GM18498 (cell line): ENCODE measurements around the gene MRPL18.
"Not testable (repeated sequence)": the region's sequence is repeated elsewhere in the genome, so short reads cannot be mapped to it uniquely, and the experiment has no call there.

ENCODE experiments used
- ATAC-seq: cut with Tn5 transposase; IDR thresholded peaks from one replicate; pipeline ENCODE4 v1.9.1; 2021; ENCODE audit warnings: mild to moderate bottlenecking, moderate library complexity; ENCODE audit not compliant: unreplicated experiment

MRPL18 gene

DNA sequence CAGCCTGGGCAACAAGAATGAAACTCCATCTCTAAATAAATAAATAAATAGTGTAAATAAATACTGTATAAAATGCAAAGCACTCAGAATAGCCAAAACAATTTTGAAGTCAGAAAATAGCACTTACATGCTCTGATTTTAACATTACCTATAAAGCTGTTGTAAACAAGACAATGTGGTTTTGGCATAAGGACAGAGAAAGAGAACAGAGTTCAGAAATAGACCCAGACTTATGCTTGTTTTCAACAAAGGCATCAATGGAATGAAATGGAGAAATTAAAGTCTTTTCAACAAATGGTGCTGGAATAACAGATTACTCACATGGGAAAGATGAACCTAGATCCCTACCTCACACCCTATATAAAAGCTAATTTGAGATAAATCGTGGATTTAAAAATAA lies 18.1 kb upstream of the MRPL18 start:
- no peak for ATAC-seq

DNA sequence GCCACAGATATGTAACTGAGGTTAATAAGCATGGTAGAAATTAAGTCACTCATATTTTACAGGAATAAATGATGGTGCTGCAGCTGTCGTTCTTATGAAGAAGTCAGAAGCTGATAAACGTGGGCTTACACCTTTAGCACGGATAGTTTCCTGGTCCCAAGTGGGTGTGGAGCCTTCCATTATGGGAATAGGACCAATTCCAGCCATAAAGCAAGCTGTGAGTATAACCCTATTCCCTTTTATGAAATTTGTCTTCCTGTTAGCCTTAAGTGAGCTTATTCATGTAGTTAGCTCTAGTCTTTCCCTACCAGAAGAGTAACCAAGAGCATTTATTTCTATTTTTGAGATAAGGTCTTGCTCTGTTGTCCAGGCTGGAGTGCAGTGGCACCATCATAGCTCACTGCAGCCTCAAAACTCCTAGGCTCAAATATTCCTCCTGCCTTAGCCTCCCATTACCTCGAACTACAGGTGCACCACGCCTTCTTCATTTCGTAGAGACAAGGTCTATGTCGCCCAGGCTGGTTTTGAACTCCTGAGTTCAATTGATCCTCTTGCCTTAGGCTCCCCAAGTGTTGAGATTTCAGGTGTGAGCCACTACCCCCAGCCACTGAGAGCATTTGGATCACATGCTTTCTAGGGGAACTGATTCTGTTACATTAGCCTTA lies 12.9 kb upstream of the MRPL18 start:
- no peak for ATAC-seq

DNA sequence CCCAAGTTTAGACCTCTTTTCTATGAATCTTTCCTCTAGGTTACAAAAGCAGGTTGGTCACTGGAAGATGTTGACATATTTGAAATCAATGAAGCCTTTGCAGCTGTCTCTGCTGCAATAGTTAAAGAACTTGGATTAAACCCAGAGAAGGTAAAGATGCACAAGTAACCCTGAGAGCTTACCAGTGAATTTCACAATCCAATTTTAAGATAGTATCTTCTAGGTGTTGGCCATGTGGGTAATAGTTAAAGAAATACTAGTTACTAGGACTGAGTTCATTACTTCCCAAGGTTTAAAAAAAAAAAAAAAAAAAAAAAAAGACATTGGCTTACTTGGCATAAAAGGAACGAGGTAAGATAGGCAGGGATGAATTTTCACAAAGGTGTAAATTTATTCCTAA lies 12.1 kb upstream of the MRPL18 start:
- ATAC-seq = no peak

DNA sequence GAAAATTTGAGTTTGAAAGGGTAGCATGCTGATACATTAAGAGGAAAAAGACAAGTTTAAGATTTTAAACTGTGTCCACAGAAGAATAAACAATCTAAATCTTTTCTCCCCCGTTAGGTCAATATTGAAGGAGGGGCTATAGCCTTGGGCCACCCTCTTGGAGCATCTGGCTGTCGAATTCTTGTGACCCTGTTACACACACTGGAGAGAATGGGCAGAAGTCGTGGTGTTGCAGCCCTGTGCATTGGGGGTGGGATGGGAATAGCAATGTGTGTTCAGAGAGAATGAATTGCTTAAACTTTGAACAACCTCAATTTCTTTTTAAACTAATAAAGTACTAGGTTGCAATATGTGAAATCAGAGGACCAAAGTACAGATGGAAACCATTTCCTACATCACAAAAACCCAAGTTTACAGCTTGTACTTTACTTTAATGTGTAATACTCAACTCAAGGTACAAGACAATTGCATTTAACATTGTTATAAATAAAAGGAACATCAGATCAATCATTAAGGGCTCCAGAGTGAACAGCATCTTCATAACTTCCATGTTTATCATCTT lies 11.6 kb upstream of the MRPL18 start:
- ATAC-seq = no peak

DNA sequence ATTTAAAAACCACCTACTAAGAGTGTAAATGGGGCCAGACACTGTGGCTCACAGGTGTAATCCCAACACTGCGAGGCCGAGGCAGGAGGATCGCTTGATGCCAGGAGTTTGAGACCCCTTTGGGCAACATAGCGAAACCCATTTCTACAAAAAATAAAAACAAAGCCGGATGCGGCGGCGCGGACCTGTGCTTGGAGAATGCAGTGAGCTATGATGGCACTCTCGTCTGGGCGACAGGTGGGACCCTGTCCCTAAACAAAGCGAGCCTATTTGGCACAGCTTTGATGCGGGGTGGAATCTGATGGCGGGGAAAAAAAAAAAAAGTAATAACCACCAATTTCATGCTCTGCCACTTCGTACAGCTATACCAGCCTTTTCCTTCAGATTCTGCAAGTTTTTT lies 2.0 kb upstream of the MRPL18 start:
- no peak for ATAC-seq

DNA sequence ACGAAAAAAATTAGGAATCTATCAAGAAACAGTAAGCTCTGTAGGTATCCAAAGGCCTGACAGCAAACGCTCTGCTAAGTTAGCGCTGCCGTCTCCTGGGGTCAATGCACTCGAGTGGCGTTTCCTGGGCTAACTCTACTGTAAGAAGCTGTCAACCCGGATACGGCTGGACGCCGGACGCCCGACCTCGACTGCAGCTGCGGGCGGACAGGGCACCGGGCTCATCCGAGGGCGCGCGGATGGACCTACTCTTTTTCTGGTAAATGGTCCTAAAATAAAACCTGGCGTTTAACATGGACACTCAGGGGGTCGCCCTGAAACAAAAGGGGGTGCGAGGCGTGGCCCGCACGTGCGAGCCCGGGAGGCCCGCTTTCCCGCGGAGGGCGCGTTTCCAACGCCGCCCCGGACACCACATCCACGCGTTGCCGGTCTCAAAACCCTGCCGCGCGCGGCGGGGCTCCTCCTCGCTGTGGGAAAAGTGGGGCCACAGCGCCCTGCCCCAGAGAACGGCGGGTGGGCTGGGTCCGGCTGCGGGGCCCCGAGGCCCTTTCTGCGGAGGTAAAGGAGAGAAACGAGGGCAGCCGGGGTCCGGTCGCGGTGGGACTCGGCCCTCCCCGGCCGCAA lies 1.4 kb upstream of the MRPL18 start:
- ATAC-seq = peak; percentile 0

DNA sequence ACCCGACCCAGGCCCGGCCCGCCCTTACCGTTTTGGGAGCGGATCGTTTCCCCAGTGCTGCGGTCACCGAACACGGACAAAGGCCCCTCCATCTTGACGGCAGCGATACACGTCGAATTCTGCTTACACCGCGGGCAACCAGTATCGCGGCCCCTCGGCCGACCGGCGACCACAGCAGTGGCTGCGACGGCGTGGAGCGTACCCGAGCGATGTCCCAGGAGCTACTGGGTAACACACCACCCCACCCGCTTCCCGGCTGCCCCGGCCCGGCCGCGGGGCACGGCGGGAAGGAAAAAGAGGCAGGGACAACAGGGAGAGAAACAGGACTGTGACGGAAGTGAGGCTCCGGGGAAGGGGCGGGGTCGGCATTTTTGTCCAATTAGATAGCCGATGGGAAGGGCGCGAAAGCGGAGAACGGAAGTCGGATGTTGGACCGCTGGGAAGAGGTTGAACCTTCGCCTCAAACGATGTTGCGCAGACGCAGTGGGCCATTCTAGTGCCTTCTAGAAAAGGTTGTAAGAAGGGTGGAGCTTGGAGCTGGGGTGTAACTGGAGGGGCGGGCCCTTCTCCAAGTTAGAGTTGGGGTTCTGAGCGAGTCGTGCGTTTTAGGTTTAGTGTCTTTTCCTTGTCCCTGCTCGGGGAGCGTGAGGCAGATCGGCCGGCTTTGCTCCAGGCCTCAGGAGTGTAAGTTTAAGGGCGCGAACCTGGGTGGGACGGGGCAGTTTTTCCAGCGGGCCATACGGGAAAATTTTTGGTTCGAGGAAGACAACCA lies 704 bp upstream of the MRPL18 start, which contains the start of gene TCP1:
TCP1 (minus strand) TSS at position 226 of the 772 bp plus-strand sequence; CDS start at position 92, 134 bp downstream.
- ATAC-seq = peak; percentile 77

DNA sequence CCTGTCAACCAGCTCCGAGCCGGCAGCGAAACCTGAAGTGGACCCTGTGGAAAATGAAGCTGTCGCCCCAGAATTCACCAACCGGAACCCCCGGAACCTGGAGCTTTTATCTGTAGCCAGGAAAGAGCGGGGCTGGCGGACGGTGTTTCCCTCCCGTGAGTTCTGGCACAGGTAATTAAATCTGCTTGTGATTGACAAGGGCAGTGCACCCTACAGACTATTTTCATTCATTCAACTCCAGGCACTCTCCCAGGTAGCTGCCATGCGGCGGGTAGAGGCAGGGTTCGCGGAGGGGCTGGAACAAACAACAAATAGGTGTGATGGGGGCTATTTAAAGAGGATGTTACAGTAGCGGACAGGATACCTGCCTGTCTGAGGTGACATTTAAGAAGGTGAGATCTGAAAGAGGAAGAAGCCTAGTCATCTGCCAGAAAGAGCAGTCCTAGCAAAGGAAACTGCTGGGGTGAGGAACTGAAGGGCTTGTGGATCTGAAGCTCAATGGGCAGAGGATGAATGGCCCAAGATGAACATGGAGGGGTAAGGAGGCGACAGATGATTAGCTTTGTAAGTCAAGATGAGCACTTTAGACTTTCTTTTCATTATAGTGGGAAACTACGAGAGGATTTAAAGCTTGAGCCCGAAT lies 810 bp downstream of the MRPL18 start:
- no peak for ATAC-seq

DNA sequence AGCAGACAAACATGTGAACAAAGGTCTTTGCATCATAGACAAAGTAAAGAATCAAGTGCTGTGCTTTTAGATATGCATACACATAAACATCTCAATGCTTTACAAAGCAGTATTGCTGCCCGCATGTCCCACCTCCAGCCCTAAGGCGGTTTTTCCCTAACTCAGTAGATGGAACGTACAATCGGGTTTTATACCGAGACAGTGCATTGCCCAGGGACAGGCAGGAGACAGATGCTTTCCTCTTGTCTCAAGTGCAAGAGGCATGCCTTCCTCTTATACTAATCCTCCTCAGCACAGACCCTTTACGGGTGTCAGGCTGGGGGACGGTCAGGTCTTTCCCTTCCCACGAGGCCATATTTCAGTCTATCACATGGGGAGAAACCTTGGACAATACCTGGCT lies 4.7 kb downstream of the MRPL18 start:
- not testable (repeated sequence) for ATAC-seq

DNA sequence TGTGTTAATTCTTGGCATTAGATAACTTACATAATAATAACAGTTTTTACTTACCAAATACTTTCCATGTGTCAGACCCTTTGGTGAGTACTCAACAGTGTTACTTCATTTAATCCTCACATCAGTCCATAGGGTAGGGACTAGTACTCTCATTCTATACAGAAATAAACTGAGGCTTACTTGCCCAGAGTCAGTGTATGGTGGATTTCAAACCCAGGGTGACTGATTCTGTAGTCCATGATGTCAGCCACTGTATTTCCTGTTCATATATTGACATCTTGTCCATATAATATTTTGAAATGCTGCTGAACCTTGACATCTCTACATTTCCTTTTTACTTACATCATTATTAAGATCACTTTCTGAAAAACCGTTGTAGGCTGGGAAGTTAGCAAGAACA lies 7.3 kb downstream of the MRPL18 start:
- ATAC-seq = no peak

DNA sequence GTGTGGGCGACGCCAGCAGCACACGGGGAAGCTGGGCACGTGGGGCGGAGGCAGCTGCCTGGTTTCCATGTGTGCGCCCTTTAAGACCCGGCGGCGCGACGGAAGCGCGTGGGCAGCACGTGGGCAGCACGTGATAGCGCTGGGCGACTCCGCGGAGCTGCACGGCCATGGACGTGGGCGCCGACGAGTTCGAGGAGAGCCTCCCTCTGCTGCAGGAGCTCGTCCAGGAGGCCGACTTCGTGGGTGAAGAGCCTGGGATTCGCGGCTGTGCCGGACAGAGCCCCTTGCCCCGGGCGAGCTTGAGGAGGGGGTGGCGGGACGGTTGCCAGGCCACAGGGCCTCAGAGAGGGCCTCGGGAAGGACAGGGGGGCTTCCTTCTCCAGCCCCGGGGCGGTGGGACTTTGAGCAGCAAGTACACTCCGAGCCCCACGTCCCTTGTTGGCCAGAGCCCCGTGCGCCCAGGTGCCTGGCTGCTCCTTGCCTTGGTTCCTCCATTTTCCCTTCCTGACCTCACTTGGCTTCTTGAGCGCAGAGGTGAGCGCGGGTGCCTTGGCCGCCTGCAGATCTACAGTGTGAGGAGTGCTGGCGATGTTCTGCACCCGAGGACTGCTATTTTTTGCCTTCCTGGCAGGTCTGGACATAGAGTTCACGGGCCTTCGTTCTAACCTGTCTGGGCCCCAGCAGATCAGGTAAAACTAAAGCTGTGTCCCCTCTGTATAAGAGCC lies 10.0 kb downstream of the MRPL18 start, which contains the start of gene PNLDC1:
PNLDC1 (plus strand) TSS at position 136 of the 725 bp plus-strand sequence; CDS start at position 168, 32 bp downstream.
- ATAC-seq = no peak

DNA sequence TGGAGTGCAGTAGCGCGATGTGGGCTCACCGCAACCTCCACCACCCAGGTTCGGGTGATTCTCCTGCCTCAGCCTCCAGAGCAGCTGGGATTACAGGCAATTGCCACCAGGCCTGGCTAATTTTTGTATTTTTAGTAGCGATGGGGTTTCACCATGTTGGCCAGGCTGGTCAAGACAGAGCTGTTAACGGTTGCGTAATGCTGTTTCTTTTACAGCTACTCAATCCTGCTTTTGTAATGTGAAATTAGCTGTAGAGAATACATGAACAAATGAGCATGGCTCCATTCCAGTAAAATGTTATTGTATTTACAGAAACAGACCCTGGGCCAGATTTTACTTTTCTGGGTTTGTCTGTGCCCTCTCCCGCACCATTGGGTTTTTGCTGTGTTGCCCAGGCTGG lies 11.7 kb downstream of the MRPL18 start:
- ATAC-seq = no peak

DNA sequence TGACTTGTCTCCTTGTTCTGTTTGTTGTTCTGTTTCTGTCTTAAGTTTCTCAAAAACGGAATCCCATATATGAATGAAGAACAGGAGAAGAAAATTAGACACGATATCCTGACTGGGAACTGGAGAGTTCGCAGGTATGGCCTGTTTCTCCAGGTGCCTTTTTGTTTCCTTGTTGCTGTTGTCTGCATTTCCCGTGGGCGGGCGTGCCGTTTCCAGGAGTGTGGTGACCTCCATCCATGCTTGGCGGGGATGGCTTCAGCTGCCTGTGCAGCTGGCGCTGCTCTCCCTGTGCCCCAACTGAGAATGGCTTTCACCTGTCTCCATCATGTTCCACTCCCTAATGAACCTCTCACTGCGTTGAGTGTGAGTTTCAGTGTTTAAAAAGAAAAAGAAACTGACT lies 14.2 kb downstream of the MRPL18 start:
- ATAC-seq = no peak

DNA sequence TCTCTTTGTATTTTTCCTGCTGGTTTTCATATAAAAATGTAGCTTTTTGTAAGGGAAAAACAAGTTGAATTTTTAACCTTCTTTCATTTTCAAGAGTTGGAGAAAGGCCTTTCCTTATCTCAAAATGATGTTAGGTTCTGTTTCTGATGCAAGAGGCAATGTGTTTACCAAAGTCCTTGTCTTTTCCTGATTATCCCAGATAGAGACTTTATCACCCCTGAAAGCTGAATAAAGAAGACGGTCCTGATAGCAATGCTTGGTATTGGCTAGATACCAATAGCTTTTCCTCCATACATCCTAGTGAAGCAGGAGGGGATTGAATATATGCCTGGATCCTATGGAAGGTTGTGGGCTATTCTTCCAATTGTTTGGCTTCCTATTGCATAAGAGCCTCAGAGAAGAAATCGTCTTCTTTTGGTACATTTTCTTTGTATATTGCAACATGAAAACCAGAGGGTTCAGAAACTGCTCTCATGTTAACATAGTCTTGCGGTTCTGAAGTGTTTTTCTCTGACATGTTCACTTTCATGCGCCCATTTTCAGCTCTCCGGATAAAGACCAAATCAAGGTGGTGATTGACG lies 15.3 kb downstream of the MRPL18 start:
- ATAC-seq = no peak

DNA sequence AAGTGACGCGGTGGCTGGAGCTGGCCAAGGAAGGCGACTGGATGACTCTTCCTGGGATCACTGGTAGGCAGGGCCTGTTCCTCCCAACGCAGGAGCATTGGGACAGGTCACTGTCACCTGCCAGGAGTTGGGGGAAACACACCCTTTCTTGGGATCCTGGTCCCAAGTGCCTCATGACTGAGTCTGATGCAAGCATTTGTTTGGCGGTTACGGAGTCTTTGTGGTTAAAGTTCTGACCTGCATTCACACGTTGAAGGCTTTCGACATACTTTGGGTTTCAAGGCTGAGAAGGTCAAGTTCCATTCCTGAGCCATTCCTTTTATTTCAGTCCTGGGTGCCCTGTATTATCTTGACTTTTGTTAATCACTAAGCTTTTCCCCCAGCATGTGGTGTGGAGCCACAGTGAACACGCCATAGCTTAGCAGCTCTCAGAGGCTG lies 15.8 kb downstream of the MRPL18 start:
- no peak for ATAC-seq

DNA sequence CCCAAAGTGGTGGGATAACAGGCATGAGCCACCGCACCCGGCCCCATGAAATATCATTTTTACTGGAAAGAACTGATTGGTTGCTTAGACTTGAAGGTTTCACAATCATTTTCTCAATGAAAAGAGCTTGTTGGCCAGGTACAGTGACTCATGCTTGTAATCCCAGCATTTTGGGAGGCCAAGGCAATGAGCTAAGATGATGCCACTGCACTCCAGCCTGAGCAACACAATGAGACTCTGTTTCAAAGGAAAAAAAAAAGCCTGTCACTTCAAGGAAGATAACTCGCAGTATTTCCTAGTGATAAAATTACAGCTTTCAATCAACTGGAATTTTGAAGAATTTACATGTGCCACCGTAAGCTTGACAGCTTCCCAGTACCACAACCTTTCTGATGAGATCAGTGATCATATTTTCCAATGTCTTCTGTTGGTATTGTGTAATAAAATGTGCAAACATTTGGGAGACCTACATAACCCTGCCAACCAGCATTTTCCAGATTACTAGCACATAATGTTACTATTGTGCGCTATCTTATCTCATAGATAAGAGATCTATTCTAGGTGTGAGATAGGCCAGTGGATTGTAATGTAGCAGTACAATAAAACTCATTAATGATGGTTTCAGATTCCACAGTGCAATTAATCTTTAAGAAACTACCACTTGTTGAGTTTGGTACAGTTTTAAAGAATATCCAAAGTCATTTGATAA lies 17.0 kb downstream of the MRPL18 start:
- ATAC-seq = no peak

DNA sequence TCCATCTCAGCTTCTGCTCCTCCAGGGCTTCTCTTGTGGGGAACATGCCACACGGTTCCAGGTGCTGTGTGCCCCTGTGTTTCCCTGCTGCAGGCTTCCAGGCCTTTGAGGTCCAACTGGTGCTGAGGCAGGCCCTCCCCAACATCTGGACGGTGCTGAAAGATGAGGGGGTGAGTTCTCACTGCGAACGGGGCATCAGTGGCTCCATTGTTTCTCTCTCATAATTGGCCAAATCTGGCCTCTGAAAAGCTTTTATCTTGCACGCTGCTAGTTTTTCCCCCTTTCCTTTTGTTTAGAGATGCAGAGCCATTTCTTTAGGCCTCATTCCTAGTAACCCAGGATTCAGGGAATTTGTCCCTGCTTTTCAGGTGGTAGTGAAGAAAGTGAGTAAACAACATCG lies 18.4 kb downstream of the MRPL18 start:
- no peak for ATAC-seq

DNA sequence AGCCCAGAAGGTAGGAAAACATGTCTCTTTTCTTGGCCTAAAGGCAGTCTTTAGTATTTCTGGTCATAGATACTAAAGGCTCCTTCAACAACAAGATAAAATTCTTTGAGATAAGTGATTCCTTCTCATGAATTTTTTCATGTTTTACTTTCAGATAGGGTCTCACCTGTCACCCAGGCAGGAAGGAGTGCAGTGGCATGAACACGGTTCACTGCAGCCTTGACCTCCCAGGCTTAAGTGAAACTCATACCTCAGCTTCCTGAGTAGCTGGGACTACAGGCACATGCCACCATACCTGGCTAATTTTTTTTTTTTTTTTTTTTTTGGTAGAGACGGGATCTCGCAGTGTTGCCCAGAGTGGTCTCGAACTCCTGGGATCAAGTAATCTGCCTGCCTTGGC lies 18.9 kb downstream of the MRPL18 start:
- ATAC-seq = no peak

DNA sequence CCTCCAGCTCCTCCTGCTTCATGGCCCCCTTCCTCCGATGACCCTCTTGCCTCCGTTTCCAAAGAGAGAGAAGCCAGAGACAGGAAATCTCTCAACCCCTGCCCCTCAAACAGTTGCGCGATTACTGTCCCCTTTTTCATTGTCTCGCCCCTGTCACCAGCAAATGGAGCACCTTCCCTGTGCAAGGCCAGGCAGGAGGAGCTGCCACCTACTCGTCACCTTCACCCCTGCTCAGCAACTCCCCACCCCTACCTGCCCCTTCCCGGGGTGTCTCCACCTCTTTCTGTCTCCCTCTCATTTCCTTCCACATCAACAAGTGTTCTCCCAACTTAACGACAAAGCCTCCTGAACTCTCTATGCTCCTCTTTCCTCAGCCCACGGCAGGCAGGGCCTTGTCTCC lies 23.5 kb downstream of the MRPL18 start:
- ATAC-seq = no peak
